Gastrocnemius medialis (tissue), 4 donors: ENCODE results near the gene LAMC1. TPM values are rescaled to one million over a fixed set of nuclear protein-coding genes. Genes with fewer than 3 reads are reported as not detected.

Source experiments
- ATAC-seq, 2 donors: fragments of 150-250 bp; one replicate each; pipeline ENCODE4 v1.9.1; 2016
- DNase-seq, 2 donors: peaks; one replicate each; pipeline ENCODE4 v3.0.0-alpha.2; 2019
- H3K27ac ChIP-seq, 4 donors: fragments of 200-600 bp; sonication (generic); 1 replicate in 1 of 4; 2 replicates in 3 of 4; pipeline ENCODE4 v1.5.1; 2016 to 2018; ENCODE audit warnings: mild to moderate bottlenecking in 2 of 4, moderate library complexity in 1 of 4
- H3K27me3 ChIP-seq, 3 donors: fragments of 200-600 bp; sonication (generic) in 2 of 3; 1 replicate in 1 of 3; 2 replicates in 2 of 3; pipeline versions ENCODE4 v1.5.1 to v1.6.0; 2016 to 2019; ENCODE audit warnings: mild to moderate bottlenecking in 1 of 3, moderate library complexity in 1 of 3
- H3K36me3 ChIP-seq, 2 donors: fragments of 200-600 bp; sonication (generic) in 1 of 2; one replicate each; pipeline ENCODE4 v1.5.1; 2017 to 2018
- H3K4me1 ChIP-seq, 2 donors: fragments of 200-600 bp; sonication (generic) in 1 of 2; one replicate each; pipeline ENCODE4 v1.5.1; 2016 to 2017; ENCODE audit warnings: mild to moderate bottlenecking in 2 of 2
- H3K4me3 ChIP-seq, 4 donors: fragments of 200-600 bp; sonication (generic) in 3 of 4; 1 replicate in 1 of 4; 2 replicates in 3 of 4; pipeline ENCODE4 v1.5.1; 2016 to 2019; ENCODE audit warnings: mild to moderate bottlenecking in 2 of 4
- H3K9me3 ChIP-seq, 3 donors: fragments of 200-600 bp; sonication (generic) in 2 of 3; 1 replicate in 1 of 3; 2 replicates in 2 of 3; pipeline ENCODE4 v1.5.1; 2016 to 2019
- POLR2A ChIP-seq, 2 donors: fragments of 450-650 bp; IDR thresholded peaks; one replicate each; pipeline ENCODE4 v1.6.1; 2017; ENCODE audit warnings: antibody characterized with exemption in 2 of 2, mild to moderate bottlenecking in 2 of 2, moderate library complexity in 2 of 2
- in situ Hi-C, 4 donors: fragments of 200-750 bp; cut with MboI; loops; one replicate each; pipeline versions ENCODE4 v1.15.0 to v1.8.0; 2017; ENCODE audit warnings: low sequenced_read_pairs in 4 of 4
- intact Hi-C: fragments of 100-400 bp; cut with DNase I; formaldehyde crosslinking; loops from one replicate; pipeline ENCODE4 v1.15.1; 2023; ENCODE audit warnings: low total_unique reads
- total RNA-seq, 4 donors: library from RNA; depleted of rRNA; stranded (reverse); fragments of >200 nt; gene quantifications; one replicate each; pipeline versions ENCODE4 v1.1.0 to v1.2.3, GENCODE V29; 2016
- TF ChIP-seq, protein P1 (sequence below), 5 experiments: fragments of 450-650 bp in 3 of 5; fragments of 200-600 bp in 2 of 5; sonication (generic) in 2 of 5; IDR thresholded peaks in 4 of 5; conservative IDR thresholded peaks in 1 of 5; 1 replicate in 4 of 5; 2 replicates in 1 of 5; pipeline ENCODE4 v1.5.1; 2016 to 2019; ENCODE audit warnings: antibody characterized with exemption in 5 of 5, mild to moderate bottlenecking in 3 of 5, moderate library complexity in 3 of 5

The LAMC1 gene
- total RNA-seq, 4 donors from 2014 or later, result 96.1 to 161 (median 135) TPM

DNA sequence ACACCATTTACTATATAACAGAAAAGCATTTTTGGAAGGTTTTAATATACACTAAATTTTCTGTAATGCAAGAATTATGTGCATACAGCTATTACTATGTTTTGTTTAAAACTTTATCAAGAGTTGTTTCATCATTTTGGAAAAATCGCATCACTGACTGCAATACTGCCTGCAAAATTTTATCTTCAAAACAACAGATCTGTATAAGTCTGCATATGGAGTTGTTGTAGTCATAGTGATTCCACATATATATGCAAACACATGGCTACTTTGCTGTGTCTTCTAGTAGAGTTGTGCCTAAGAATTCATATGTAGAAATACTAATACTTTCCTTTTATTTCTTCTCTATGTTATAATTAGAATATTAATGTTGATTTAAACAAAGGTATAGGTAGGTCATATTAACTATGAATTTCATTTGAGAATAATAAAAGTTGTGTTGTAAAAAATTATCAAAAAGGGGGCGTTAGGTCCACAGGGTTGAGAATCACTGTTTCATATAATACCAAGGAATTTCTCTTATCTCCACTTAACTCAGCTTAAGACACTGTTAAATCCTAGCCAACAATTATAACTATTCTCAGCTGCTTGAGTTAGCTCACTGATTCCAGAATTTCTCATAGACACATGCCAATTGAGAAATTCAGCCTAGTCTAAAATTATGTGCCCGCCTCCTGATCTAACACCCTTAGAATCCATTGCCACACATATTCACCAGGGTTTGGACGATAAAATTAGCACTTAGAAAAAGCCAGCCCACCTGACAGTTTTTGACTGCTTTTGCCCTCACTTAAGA is 22.9 kb upstream of the LAMC1 start:
- Histone ChIP-seq H3K9me3 (no peaks in the 10 kb centered on the region), H3K27ac (no peak overlapping the region), H3K4me3 (no peak overlapping the region), H3K27me3 (no peaks in the 10 kb centered on the region), H3K4me1 (peaks cover 0 to 7% of the 10 kb centered on the region in 2 donors), H3K36me3 (no peaks in the 10 kb centered on the region)
- intact Hi-C loops (no loop called here), in situ Hi-C loops (no loop called here)
- no peak for TF ChIP-seq POLR2A (IDR thresholded peaks at IDR 0.05)
- TF ChIP-seq, protein P1, sequence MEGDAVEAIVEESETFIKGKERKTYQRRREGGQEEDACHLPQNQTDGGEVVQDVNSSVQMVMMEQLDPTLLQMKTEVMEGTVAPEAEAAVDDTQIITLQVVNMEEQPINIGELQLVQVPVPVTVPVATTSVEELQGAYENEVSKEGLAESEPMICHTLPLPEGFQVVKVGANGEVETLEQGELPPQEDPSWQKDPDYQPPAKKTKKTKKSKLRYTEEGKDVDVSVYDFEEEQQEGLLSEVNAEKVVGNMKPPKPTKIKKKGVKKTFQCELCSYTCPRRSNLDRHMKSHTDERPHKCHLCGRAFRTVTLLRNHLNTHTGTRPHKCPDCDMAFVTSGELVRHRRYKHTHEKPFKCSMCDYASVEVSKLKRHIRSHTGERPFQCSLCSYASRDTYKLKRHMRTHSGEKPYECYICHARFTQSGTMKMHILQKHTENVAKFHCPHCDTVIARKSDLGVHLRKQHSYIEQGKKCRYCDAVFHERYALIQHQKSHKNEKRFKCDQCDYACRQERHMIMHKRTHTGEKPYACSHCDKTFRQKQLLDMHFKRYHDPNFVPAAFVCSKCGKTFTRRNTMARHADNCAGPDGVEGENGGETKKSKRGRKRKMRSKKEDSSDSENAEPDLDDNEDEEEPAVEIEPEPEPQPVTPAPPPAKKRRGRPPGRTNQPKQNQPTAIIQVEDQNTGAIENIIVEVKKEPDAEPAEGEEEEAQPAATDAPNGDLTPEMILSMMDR (IDR thresholded peaks at IDR 0.05 in 4 of 5, conservative IDR thresholded peaks at IDR 0.05 in 1 of 5), result no peak
- ATAC-seq (peak in 1 of 2 donors; percentile 64), DNase-seq (no peak)

DNA sequence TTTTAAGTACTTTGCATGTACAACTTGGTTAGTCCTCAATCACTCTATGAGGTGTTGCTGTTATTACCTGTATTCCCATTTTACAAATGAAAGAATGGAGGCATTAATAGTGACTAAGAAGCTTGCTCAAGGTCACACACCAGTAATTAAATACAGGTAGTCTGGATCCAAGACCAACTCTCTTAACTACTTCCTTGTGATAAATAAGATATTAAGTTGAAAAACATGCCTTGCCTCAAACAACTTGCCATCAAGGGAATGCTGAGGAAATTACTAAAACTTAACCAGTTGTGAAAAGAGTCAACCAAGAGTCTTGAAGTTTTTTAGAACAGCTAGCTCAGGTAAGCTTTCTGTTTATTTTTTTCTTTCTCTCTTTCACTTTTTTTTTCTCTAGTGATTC is 21.0 kb upstream of the LAMC1 start:
- H3K4me1 ChIP-seq, result peaks cover 0 to 7% of the 10 kb centered on the region in 2 donors
- H3K36me3 ChIP-seq, result no peaks in the 10 kb centered on the region
- H3K9me3 ChIP-seq, result no peaks in the 10 kb centered on the region
- no peak for ATAC-seq
- intact Hi-C loops (no loop called here), in situ Hi-C loops (no loop called here)
- DNase-seq, result no peak
- no peak overlapping the region for H3K4me3 ChIP-seq
- TF ChIP-seq, protein P1 (IDR thresholded peaks at IDR 0.05 in 4 of 5, conservative IDR thresholded peaks at IDR 0.05 in 1 of 5), result no peak
- TF ChIP-seq POLR2A (IDR thresholded peaks at IDR 0.05), result no peak
- H3K27ac ChIP-seq, result peak overlapping the region; percentile 29 to 71 (median 44)
- H3K27me3 ChIP-seq, result no peaks in the 10 kb centered on the region

DNA sequence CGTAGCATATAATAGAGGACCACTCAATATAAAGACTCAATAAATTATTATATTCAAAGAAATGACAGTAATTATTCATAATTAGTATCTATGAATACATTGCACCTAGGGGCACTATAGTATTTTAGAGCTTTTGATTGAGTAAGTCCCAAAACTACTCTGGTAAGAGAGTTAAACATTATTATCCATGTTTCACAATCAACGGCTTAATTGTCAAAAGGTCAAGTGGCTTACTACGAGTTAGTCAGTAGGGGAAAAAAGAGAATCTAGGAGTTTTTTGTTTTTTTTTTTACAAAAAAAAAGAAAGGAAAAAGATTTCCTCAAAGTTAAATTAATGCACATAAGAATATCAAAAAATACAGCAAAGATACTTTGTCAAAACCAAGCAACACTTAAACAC is 20.4 kb upstream of the LAMC1 start:
- no peak for TF ChIP-seq POLR2A (IDR thresholded peaks at IDR 0.05)
- TF ChIP-seq, protein P1 (IDR thresholded peaks at IDR 0.05 in 4 of 5, conservative IDR thresholded peaks at IDR 0.05 in 1 of 5), result no peak
- intact Hi-C loops (no loop called here), in situ Hi-C loops (no loop called here)
- no peaks in the 10 kb centered on the region for H3K9me3 ChIP-seq
- H3K4me1 ChIP-seq, result peaks cover 0 to 7% of the 10 kb centered on the region in 2 donors
- peak overlapping the region; percentile 29 to 71 (median 44) for H3K27ac ChIP-seq
- no peak for DNase-seq
- ATAC-seq, result peak in 1 of 2 donors; percentile 46
- H3K36me3 ChIP-seq, result no peaks in the 10 kb centered on the region
- no peak overlapping the region for H3K4me3 ChIP-seq
- no peaks in the 10 kb centered on the region for H3K27me3 ChIP-seq

DNA sequence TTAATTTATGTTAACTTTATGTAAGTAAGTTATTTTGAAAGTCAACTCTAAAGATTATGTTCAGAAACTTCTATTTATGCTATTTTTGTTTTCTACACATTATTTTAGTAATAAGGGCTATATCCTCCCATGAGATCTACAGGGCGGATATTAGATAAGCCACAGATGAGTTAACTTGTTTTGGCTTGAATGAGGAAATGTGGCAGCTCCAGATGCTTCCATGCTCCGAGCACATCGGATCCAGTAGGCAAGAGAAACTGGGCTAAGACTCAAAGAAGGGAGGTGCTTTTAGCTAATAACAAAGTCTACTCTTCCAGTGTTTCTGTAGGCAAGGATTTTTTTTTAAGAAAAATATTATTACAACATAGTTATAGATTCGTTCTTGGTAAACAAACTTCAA is 20.0 kb upstream of the LAMC1 start:
- ATAC-seq (peak; percentile 62 to 82), DNase-seq (peak in 1 of 2 donors; percentile 24)
- no peaks in the 10 kb centered on the region for H3K9me3 ChIP-seq
- in situ Hi-C loops, result no loop called here
- TF ChIP-seq, protein P1 (IDR thresholded peaks at IDR 0.05 in 4 of 5, conservative IDR thresholded peaks at IDR 0.05 in 1 of 5), result no peak
- no peak for TF ChIP-seq POLR2A (IDR thresholded peaks at IDR 0.05)
- intact Hi-C loops, result no loop called here
- H3K4me3 ChIP-seq, result no peak overlapping the region
- no peaks in the 10 kb centered on the region for H3K36me3 ChIP-seq
- H3K4me1 ChIP-seq, result peaks cover 0 to 7% of the 10 kb centered on the region in 2 donors
- H3K27ac ChIP-seq, result peak overlapping the region; percentile 19 to 71 (median 44)
- H3K27me3 ChIP-seq, result no peaks in the 10 kb centered on the region
